CD14-positive monocyte (primary cell): ENCODE measurements around the gene RABEP2. TPM values are rescaled to one million over a fixed set of nuclear protein-coding genes. Genes with fewer than 3 reads are reported as not detected.

Experiments
- DNase-seq, 3 donors: peaks; one replicate each; pipeline ENCODE4 v3.0.0-alpha.2; 2011 to 2022
- H2AFZ ChIP-seq: 2 replicates; pipeline ENCODE4 v1.6.0; 2012; ENCODE audit warnings: mild to moderate bottlenecking, low read depth, low read length, inconsistent platforms; ENCODE audit not compliant: insufficient read depth, poor library complexity, severe bottlenecking
- H3K27ac ChIP-seq, 2 donors: 1 replicate in 1 of 2; 2 replicates in 1 of 2; pipeline ENCODE4 v1.5.1; 2012 to 2013; ENCODE audit warnings: low read length in 2 of 2, control low read depth in 1 of 2, inconsistent platforms in 1 of 2, low read depth in 1 of 2, mild to moderate bottlenecking in 1 of 2
- H3K27me3 ChIP-seq, 2 donors: one replicate each; pipeline versions ENCODE4 v1.6.0 to v1.6.1; 2011 to 2013; ENCODE audit warnings: low read length in 2 of 2; ENCODE audit not compliant: control insufficient read depth in 2 of 2, insufficient read depth in 2 of 2
- H3K36me3 ChIP-seq, 2 donors: replicated peaks in 1 of 2; 1 replicate in 1 of 2; 2 replicates in 1 of 2; pipeline versions ENCODE4 v1.5.1 to v1.6.1; 2012 to 2013; ENCODE audit warnings: low read length in 2 of 2, control low read depth in 1 of 2, inconsistent platforms in 1 of 2, mild to moderate bottlenecking in 1 of 2; ENCODE audit not compliant: insufficient read depth in 2 of 2, control insufficient read depth in 1 of 2
- H3K4me1 ChIP-seq, 2 donors: 1 replicate in 1 of 2; 2 replicates in 1 of 2; pipeline versions ENCODE4 v1.5.1 to v1.6.1; 2012 to 2013; ENCODE audit warnings: low read length in 2 of 2, control low read depth in 1 of 2, inconsistent platforms in 1 of 2, mild to moderate bottlenecking in 1 of 2, moderate library complexity in 1 of 2; ENCODE audit not compliant: insufficient read depth in 2 of 2, control insufficient read depth in 1 of 2
- H3K4me2 ChIP-seq: replicated peaks from 2 replicates; pipeline ENCODE3; 2012; ENCODE audit warnings: low read length, moderate library complexity, mild to moderate bottlenecking; ENCODE audit not compliant: poor library complexity, severe bottlenecking; ENCODE audit errors: extremely low read depth
- H3K4me3 ChIP-seq, 3 experiments: fragments of 200-600 bp in 1 of 3; sonication (generic) in 1 of 3; replicated peaks in 1 of 3; 1 replicate in 2 of 3; 2 replicates in 1 of 3; pipeline ENCODE4 v1.5.1; 2011 to 2013; ENCODE audit warnings: low read length in 3 of 3, mild to moderate bottlenecking in 3 of 3, control low read depth in 2 of 3, low read depth in 2 of 3, inconsistent platforms in 1 of 3, moderate library complexity in 1 of 3
- H3K79me2 ChIP-seq: 2 replicates; pipeline ENCODE4 v1.6.0; 2012; ENCODE audit warnings: mild to moderate bottlenecking, control low read depth, inconsistent platforms, low read length, moderate library complexity; ENCODE audit not compliant: insufficient read depth
- H3K9ac ChIP-seq: 2 replicates; pipeline ENCODE4 v1.6.0; 2017; ENCODE audit warnings: low read length, mild to moderate bottlenecking; ENCODE audit not compliant: insufficient read depth, poor library complexity, severe bottlenecking
- H3K9me3 ChIP-seq, 2 donors: replicated peaks in 1 of 2; 1 replicate in 1 of 2; 2 replicates in 1 of 2; pipeline versions ENCODE4 v1.5.1 to v1.6.1; 2012 to 2013; ENCODE audit warnings: low read length in 2 of 2, control low read depth in 1 of 2; ENCODE audit not compliant: control insufficient read depth in 1 of 2, insufficient read depth in 1 of 2
- H4K20me1 ChIP-seq: 2 replicates; pipeline ENCODE4 v1.6.0; 2012; ENCODE audit warnings: mild to moderate bottlenecking, low read length, control low read depth, moderate library complexity; ENCODE audit not compliant: insufficient read depth
- H3K27ac Mint-ChIP-seq, 7 donors: one replicate each; pipeline ENCODE4 v1.8.0; 2020; ENCODE audit warnings: mild to moderate bottlenecking in 7 of 7, mixed read lengths in 7 of 7, moderate library complexity in 6 of 7, inconsistent platforms in 2 of 7
- H3K27me3 Mint-ChIP-seq, 3 donors: one replicate each; pipeline ENCODE4 v1.8.0; 2021 to 2022; ENCODE audit warnings: low read depth in 3 of 3, mild to moderate bottlenecking in 3 of 3, mixed read lengths in 3 of 3, moderate library complexity in 3 of 3, inconsistent platforms in 1 of 3
- H3K36me3 Mint-ChIP-seq, 2 donors: one replicate each; pipeline ENCODE4 v1.8.0; 2020; ENCODE audit warnings: mixed read lengths in 2 of 2, inconsistent platforms in 1 of 2, mild to moderate bottlenecking in 1 of 2
- H3K4me1 Mint-ChIP-seq: one replicate; pipeline ENCODE4 v1.8.0; 2020; ENCODE audit warnings: mild to moderate bottlenecking, mixed read lengths
- H3K4me3 Mint-ChIP-seq, 2 donors: one replicate each; pipeline ENCODE4 v1.8.0; 2020; ENCODE audit warnings: mild to moderate bottlenecking in 2 of 2, mixed read lengths in 2 of 2, moderate library complexity in 1 of 2
- H3K9me3 Mint-ChIP-seq, 7 donors: one replicate each; pipeline ENCODE4 v1.8.0; 2020 to 2022; ENCODE audit warnings: mixed read lengths in 7 of 7, mild to moderate bottlenecking in 6 of 7, moderate library complexity in 6 of 7, inconsistent platforms in 2 of 7
- CTCF ChIP-seq: fragments of 200-600 bp; IDR thresholded peaks from one replicate; pipeline ENCODE4 v1.8.0; 2022; ENCODE audit warnings: antibody characterized with exemption, mild to moderate bottlenecking
- whole genome bisulfite sequencing: methylation state at CpG from one replicate; pipeline ENCODE4 v1.1.5; 2013; ENCODE audit warnings: missing lambda C conversion rate; ENCODE audit not compliant: insufficient coverage; 5-methylcytosine and 5-hydroxymethylcytosine counted together
- intact Hi-C, 2 donors: fragments of 100-400 bp; cut with micrococcal nuclease; formaldehyde crosslinking; loops; one replicate each; pipeline versions ENCODE4 v1.15.0 to v1.15.1; 2023
- polyA plus RNA-seq, 3 donors: library from polyadenylated mRNA; depleted of rRNA in 1 of 3; unstranded in 2 of 3; stranded (reverse) in 1 of 3; fragments of 300-500 nt in 2 of 3; fragments of >200 nt in 1 of 3; fragmentation: Illumina TruSeq in 2 of 3; gene quantifications; 1 replicate in 2 of 3; 2 replicates in 1 of 3; pipeline ENCODE4 v1.2.3, GENCODE V29; 2012 to 2021

The RABEP2 gene
- polyA plus RNA-seq, 3 donors, result 1.9 to 21.6 (median 2.5) TPM

- Histone ChIP-seq H3K9ac (no peak overlapping the region), H3K27ac (no peak overlapping the region), H3K4me1 (peaks cover 11 to 15% of the 10 kb centered on the region in 2 donors), H2AFZ (no peak overlapping the region), H3K9me3 (no peaks in the 10 kb centered on the region), H3K36me3 (peaks cover 30 to 42% of the 10 kb centered on the region in 2 donors), H3K4me3 (no peak overlapping the region), H4K20me1 (peaks cover 11% of the 10 kb centered on the region), H3K4me2 (no peak overlapping the region), H3K27me3 (peaks cover 0 to 1% of the 10 kb centered on the region in 2 donors), H3K79me2 (no peaks in the 10 kb centered on the region)
- Mint-ChIP-seq H3K27ac (peak overlapping the region in 1 of 7 donors; percentile 56), H3K36me3 (peaks cover 29 to 43% of the 10 kb centered on the region in 2 donors), H3K4me1 (peaks cover 17% of the 10 kb centered on the region), H3K27me3 (peaks cover 7 to 15% (median 7%) of the 10 kb centered on the region in 3 donors), H3K4me3 (no peak overlapping the region), H3K9me3 (no peaks in the 10 kb centered on the region)
- no peak for TF ChIP-seq CTCF
- 79% methylated on average over 6 of the region's 13 CpGs for WGBS
- intact Hi-C loops, result no loop called here
- DNase-seq, result no peak
Observed at GRCh38 chr16:28875134-28876018, 49.7 kb downstream of the RABEP2 start.

GRCh38 chr16:28874406-28874805 is 50.6 kb downstream of the RABEP2 start:
- Histone ChIP-seq H3K4me2 (no peak overlapping the region), H3K9me3 (no peaks in the 10 kb centered on the region), H3K36me3 (peaks cover 39 to 51% of the 10 kb centered on the region in 2 donors), H3K4me3 (no peak overlapping the region), H4K20me1 (peaks cover 19% of the 10 kb centered on the region), H3K27ac (no peak overlapping the region), H3K79me2 (no peaks in the 10 kb centered on the region), H3K9ac (no peak overlapping the region), H3K4me1 (peaks cover 5 to 7% of the 10 kb centered on the region in 2 donors), H2AFZ (no peak overlapping the region), H3K27me3 (no peaks in the 10 kb centered on the region)
- no peak for DNase-seq
- Mint-ChIP-seq H3K27me3 (peaks cover 3 to 13% (median 7%) of the 10 kb centered on the region in 3 donors), H3K36me3 (peaks cover 37 to 53% of the 10 kb centered on the region in 2 donors), H3K4me1 (peaks cover 12% of the 10 kb centered on the region), H3K9me3 (no peaks in the 10 kb centered on the region), H3K4me3 (no peak overlapping the region), H3K27ac (no peak overlapping the region)
- 100% methylated on average over 5 of the region's 6 CpGs for WGBS
- no peak for TF ChIP-seq CTCF
- intact Hi-C loops, result loop anchor here in 1 of 2 donors (5.0 kb wide), 1 partner anchor 73 kb away; no protein-coding TSS in a partner anchor
